B cell (primary cell): ENCODE measurements around the gene TMC1.

Experiments used
- EZH2 ChIP-seq: IDR thresholded peaks from 2 replicates; pipeline ENCODE4 v1.6.1; 2012; ENCODE audit warnings: borderline replicate concordance, low read depth, mild to moderate bottlenecking, moderate library complexity, low read length; ENCODE audit not compliant: insufficient read depth, poor library complexity, severe bottlenecking
- TF ChIP-seq, protein P1 (sequence below): fragments of 200-600 bp; IDR thresholded peaks from one replicate; pipeline ENCODE4 v1.8.0; 2022; ENCODE audit warnings: antibody characterized with exemption, mild to moderate bottlenecking

DNA sequence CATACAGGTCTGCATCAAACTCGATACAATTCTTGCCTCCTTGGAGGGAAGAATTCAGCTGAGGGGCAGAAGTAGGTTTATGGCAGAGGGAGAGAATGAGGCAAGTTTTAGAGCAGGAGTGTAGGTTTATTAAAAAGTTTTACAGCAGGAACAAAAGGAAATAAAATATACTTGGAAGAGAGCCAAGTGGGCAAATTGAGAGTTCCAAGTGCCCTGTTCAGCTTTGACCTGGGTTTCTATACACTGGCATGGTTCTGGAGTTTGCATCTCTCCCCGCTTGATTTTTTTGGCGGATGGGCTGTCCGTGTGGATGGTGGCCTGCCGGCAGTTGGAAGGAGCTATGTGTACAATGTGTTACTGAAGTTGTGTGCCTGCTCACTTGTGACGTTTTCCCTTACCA is 315.4 kb downstream of the TMC1 start:
- TF ChIP-seq, protein P1, sequence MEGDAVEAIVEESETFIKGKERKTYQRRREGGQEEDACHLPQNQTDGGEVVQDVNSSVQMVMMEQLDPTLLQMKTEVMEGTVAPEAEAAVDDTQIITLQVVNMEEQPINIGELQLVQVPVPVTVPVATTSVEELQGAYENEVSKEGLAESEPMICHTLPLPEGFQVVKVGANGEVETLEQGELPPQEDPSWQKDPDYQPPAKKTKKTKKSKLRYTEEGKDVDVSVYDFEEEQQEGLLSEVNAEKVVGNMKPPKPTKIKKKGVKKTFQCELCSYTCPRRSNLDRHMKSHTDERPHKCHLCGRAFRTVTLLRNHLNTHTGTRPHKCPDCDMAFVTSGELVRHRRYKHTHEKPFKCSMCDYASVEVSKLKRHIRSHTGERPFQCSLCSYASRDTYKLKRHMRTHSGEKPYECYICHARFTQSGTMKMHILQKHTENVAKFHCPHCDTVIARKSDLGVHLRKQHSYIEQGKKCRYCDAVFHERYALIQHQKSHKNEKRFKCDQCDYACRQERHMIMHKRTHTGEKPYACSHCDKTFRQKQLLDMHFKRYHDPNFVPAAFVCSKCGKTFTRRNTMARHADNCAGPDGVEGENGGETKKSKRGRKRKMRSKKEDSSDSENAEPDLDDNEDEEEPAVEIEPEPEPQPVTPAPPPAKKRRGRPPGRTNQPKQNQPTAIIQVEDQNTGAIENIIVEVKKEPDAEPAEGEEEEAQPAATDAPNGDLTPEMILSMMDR = no peak
- TF ChIP-seq EZH2 = no peak
